B cell (primary cell): ENCODE measurements around the gene MEIS2. TPM values are rescaled to one million over a fixed set of nuclear protein-coding genes. Genes with fewer than 3 reads are reported as not detected.

Experiments used
- ATAC-seq: fragments of 200-7000 bp; cut with Tn5 transposase; one replicate; pipeline ENCODE4 v1.10.0; 2021; ENCODE audit warnings: low read depth, mild to moderate bottlenecking, moderate number of reproducible peaks, moderate library complexity
- CTCF ChIA-PET: fragments of 350-600 bp; sonication (Branson Sonifier 250); formaldehyde crosslinking; loops from one replicate; lab custom pipeline; 2021; ENCODE audit warnings: antibody characterized with exemption, inconsistent platforms; lab: Charles Lee
- POLR2A ChIA-PET: fragments of 350-600 bp; sonication (Branson Sonifier 250); formaldehyde crosslinking; loops from one replicate; lab custom pipeline; 2021; ENCODE audit warnings: antibody characterized with exemption; lab: Charles Lee
- DNase-seq: peaks from one replicate; pipeline ENCODE4 v3.0.0; 2013
- H2AFZ ChIP-seq: 2 replicates; pipeline ENCODE4 v1.6.1; 2012; ENCODE audit warnings: mild to moderate bottlenecking, low read depth, low read length; ENCODE audit not compliant: insufficient read depth, poor library complexity, severe bottlenecking
- H3K27ac ChIP-seq, 2 donors: 1 replicate in 1 of 2; 2 replicates in 1 of 2; pipeline ENCODE4 v1.5.1; 2012 to 2013; ENCODE audit warnings: low read length in 2 of 2, mild to moderate bottlenecking in 2 of 2, moderate library complexity in 1 of 2
- H3K27me3 ChIP-seq, 4 experiments: fragments of 200-600 bp in 1 of 4; sonication (generic) in 1 of 4; replicated peaks in 1 of 4; 1 replicate in 2 of 4; 2 replicates in 2 of 4; pipeline versions ENCODE4 v1.6.1 to v1.7.0; 2013 to 2016; ENCODE audit warnings: low read length in 3 of 4, mild to moderate bottlenecking in 2 of 4, mixed read lengths in 1 of 4, moderate library complexity in 1 of 4; ENCODE audit not compliant: insufficient read depth in 4 of 4, control insufficient read depth in 3 of 4; ENCODE audit errors: control extremely low read depth in 1 of 4
- H3K36me3 ChIP-seq, 2 experiments: replicated peaks in 1 of 2; 1 replicate in 1 of 2; 2 replicates in 1 of 2; pipeline versions ENCODE4 v1.6.1 to v1.7.1; 2013; ENCODE audit warnings: low read length in 1 of 2; ENCODE audit not compliant: insufficient read depth in 2 of 2, control insufficient read depth in 1 of 2; ENCODE audit errors: control extremely low read depth in 1 of 2, extremely low read depth in 1 of 2
- H3K4me1 ChIP-seq, 2 donors: fragments of 200-600 bp in 1 of 2; sonication (generic) in 1 of 2; 1 replicate in 1 of 2; 2 replicates in 1 of 2; pipeline versions ENCODE4 v1.5.1 to v1.6.1; 2013 to 2017; ENCODE audit warnings: low read length in 2 of 2; ENCODE audit not compliant: control insufficient read depth in 2 of 2, insufficient read depth in 2 of 2
- H3K4me2 ChIP-seq: replicated peaks from 2 replicates; pipeline ENCODE3; 2012; ENCODE audit warnings: mild to moderate bottlenecking, low read depth, low read length; ENCODE audit not compliant: poor library complexity, severe bottlenecking
- H3K4me3 ChIP-seq, 5 experiments: fragments of 200-600 bp in 1 of 5; sonication (generic) in 1 of 5; 1 replicate in 3 of 5; 2 replicates in 2 of 5; pipeline versions ENCODE4 v1.5.1 to v1.7.0; 2011 to 2016; ENCODE audit warnings: low read length in 4 of 5, mild to moderate bottlenecking in 4 of 5, low read depth in 2 of 5, control low read depth in 1 of 5, moderate library complexity in 1 of 5; ENCODE audit not compliant: insufficient read depth in 1 of 5; ENCODE audit errors: control extremely low read depth in 1 of 5, extremely low read depth in 1 of 5
- H3K79me2 ChIP-seq: fragments of 200-600 bp; sonication (generic); one replicate; pipeline ENCODE4 v1.6.0; 2016; ENCODE audit warnings: low read length; ENCODE audit not compliant: control insufficient read depth, insufficient read depth
- H3K9ac ChIP-seq: fragments of 200-600 bp; sonication (generic); 2 replicates; pipeline ENCODE4 v1.6.1; 2017; ENCODE audit warnings: mild to moderate bottlenecking, low read length, moderate library complexity
- H3K9me3 ChIP-seq, 3 donors: one replicate each; pipeline versions ENCODE4 v1.6.1 to v1.7.1; 2013; ENCODE audit warnings: low read length in 2 of 3; ENCODE audit not compliant: control insufficient read depth in 2 of 3, insufficient read depth in 1 of 3; ENCODE audit errors: control extremely low read depth in 1 of 3
- H4K20me1 ChIP-seq: 2 replicates; pipeline ENCODE4 v1.6.0; 2012; ENCODE audit warnings: mild to moderate bottlenecking, low read length; ENCODE audit not compliant: insufficient read depth, control insufficient read depth, poor library complexity, severe bottlenecking
- H3K27ac Mint-ChIP-seq: one replicate; pipeline ENCODE4 v1.8.0; 2021; ENCODE audit warnings: mixed read lengths
- H3K27me3 Mint-ChIP-seq: one replicate; pipeline ENCODE4 v1.8.0; 2021; ENCODE audit warnings: mixed read lengths
- H3K4me1 Mint-ChIP-seq: one replicate; pipeline ENCODE4 v1.8.0; 2021; ENCODE audit warnings: mixed read lengths
- H3K4me3 Mint-ChIP-seq: one replicate; pipeline ENCODE4 v1.8.0; 2021; ENCODE audit warnings: mixed read lengths
- H3K9me3 Mint-ChIP-seq: one replicate; pipeline ENCODE4 v1.8.0; 2022; ENCODE audit warnings: mixed read lengths; ENCODE audit not compliant: insufficient read depth
- EZH2 ChIP-seq: IDR thresholded peaks from 2 replicates; pipeline ENCODE4 v1.6.1; 2012; ENCODE audit warnings: borderline replicate concordance, low read depth, mild to moderate bottlenecking, moderate library complexity, low read length; ENCODE audit not compliant: insufficient read depth, poor library complexity, severe bottlenecking
- WGBS: methylation state at CpG from one replicate; pipeline ENCODE4 v1.1.5; 2013; ENCODE audit warnings: missing lambda C conversion rate; ENCODE audit not compliant: insufficient coverage; 5-methylcytosine and 5-hydroxymethylcytosine counted together
- intact Hi-C: fragments of 100-400 bp; cut with micrococcal nuclease; formaldehyde crosslinking; loops from one replicate; pipeline ENCODE4 v1.10.0; 2022
- polyA plus RNA-seq: library from polyadenylated mRNA; depleted of rRNA; stranded (reverse); fragments of >200 nt; gene quantifications from 2 replicates; pipeline ENCODE4 v1.2.3, GENCODE V29; 2012
- total RNA-seq, 2 donors: library from RNA; stranded (reverse); fragments of 120-200 nt in 1 of 2; gene quantifications; 1 replicate in 1 of 2; 2 replicates in 1 of 2; pipeline versions ENCODE4 v1.2.3 to v1.2.4, GENCODE V29; 2013 to 2022
- TF ChIP-seq, protein P1 (sequence below): fragments of 200-600 bp; IDR thresholded peaks from one replicate; pipeline ENCODE4 v1.8.0; 2022; ENCODE audit warnings: antibody characterized with exemption, mild to moderate bottlenecking

Gene MEIS2
- total and polyA plus RNA-seq, 2 donors (not counting 1 experiment from before 2014, with no cell fraction given) = 0.22 TPM; not detected in 1

DNA sequence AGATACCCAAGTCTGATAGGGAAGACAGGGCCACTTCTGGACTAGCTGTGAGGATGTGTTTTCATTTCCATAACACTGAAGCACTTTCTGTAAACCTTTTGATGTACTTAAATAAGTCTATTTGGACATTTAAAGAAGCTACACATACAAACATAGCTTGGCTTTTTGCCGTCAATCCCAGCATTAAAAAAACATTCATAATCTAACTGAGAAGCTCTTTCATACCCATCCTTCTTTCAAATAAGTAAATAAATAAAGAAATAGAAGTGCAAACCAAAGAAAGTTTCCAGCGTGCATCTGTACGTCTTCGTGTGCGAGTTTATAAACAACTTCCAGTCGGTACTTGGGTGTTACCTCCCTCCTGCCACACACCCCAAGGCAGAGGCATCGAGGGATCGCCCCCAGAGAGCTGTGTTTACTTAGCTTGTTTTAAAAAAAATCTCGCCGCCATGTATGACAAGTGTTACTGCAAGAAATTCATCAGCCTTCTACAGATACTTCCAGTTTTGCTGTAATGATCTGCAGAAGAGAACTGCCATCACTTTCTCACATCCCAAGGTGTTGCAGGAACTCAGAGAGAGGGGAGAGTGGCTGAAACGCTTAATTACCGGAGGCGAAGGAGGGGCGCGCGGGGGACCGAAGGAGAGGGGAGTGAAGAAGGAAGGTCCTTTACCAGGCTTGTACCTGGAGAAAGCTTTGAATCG is 9.0 kb upstream of the MEIS2 start:
- POLR2A ChIA-PET = no interaction called here
- no peak for TF ChIP-seq EZH2
- TF ChIP-seq, protein P1, sequence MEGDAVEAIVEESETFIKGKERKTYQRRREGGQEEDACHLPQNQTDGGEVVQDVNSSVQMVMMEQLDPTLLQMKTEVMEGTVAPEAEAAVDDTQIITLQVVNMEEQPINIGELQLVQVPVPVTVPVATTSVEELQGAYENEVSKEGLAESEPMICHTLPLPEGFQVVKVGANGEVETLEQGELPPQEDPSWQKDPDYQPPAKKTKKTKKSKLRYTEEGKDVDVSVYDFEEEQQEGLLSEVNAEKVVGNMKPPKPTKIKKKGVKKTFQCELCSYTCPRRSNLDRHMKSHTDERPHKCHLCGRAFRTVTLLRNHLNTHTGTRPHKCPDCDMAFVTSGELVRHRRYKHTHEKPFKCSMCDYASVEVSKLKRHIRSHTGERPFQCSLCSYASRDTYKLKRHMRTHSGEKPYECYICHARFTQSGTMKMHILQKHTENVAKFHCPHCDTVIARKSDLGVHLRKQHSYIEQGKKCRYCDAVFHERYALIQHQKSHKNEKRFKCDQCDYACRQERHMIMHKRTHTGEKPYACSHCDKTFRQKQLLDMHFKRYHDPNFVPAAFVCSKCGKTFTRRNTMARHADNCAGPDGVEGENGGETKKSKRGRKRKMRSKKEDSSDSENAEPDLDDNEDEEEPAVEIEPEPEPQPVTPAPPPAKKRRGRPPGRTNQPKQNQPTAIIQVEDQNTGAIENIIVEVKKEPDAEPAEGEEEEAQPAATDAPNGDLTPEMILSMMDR = no peak

More for the DNA sequence above, 9.0 kb upstream of the MEIS2 start:
- H3K79me2 ChIP-seq = no peaks in the 10 kb centered on the region
- H3K27ac ChIP-seq = no peak overlapping the region
- Mint-ChIP-seq H3K27ac (no peak overlapping the region), H3K27me3 (peaks cover 93% of the 10 kb centered on the region), H3K4me1 (peaks cover 20% of the 10 kb centered on the region), H3K4me3 (no peak overlapping the region), H3K9me3 (no peaks in the 10 kb centered on the region)
- H3K4me2 ChIP-seq = no peak overlapping the region
- H3K9me3 ChIP-seq = peaks cover 0 to 17% (median 4%) of the 10 kb centered on the region in 3 donors
- intact Hi-C loops = loop anchor here (5.0 kb wide), 1 partner anchor 227 kb away; no protein-coding TSS in a partner anchor
- CTCF ChIA-PET = no interaction called here
- no peaks in the 10 kb centered on the region for H3K36me3 ChIP-seq
- 60% methylated on average over 1 of the region's 18 CpGs for WGBS
- peaks cover 0 to 82% (median 79%) of the 10 kb centered on the region in 4 experiments for H3K27me3 ChIP-seq
- H4K20me1 ChIP-seq = no peaks in the 10 kb centered on the region
- no peak overlapping the region for H3K4me3 ChIP-seq
- DNase-seq (no peak), ATAC-seq (no peak)
- no peak overlapping the region for H3K9ac ChIP-seq
- peaks cover 11 to 24% of the 10 kb centered on the region in 2 donors for H3K4me1 ChIP-seq
- no peak overlapping the region for H2AFZ ChIP-seq
